Memory B cell (primary cell): ENCODE data around the gene ARSI.

Experiments
- ATAC-seq: fragments of 150-1000 bp; cut with Tn5 transposase; 2 replicates; pipeline ENCODE4 v1.10.0; 2021; ENCODE audit warnings: low read depth, mild to moderate bottlenecking, moderate library complexity
- DNase-seq, 2 donors: peaks; one replicate each; pipeline ENCODE4 v3.0.0; 2022; ENCODE audit warnings: low spot score in 2 of 2
- H3K27ac Mint-ChIP-seq: one replicate; pipeline ENCODE4 v1.8.0; 2022; ENCODE audit warnings: mild to moderate bottlenecking, moderate library complexity, mixed read lengths
- H3K27me3 Mint-ChIP-seq: one replicate; pipeline ENCODE4 v1.8.0; 2022; ENCODE audit warnings: mixed read lengths
- H3K36me3 Mint-ChIP-seq: one replicate; pipeline ENCODE4 v1.8.0; 2022; ENCODE audit warnings: mild to moderate bottlenecking, mixed read lengths
- H3K4me1 Mint-ChIP-seq: one replicate; pipeline ENCODE4 v1.8.0; 2022; ENCODE audit warnings: mixed read lengths
- H3K4me3 Mint-ChIP-seq: one replicate; pipeline ENCODE4 v1.8.0; 2022; ENCODE audit warnings: mild to moderate bottlenecking, moderate library complexity, mixed read lengths
- H3K9me3 Mint-ChIP-seq: one replicate; pipeline ENCODE4 v1.8.0; 2022; ENCODE audit warnings: mixed read lengths

Gene ARSI

DNA sequence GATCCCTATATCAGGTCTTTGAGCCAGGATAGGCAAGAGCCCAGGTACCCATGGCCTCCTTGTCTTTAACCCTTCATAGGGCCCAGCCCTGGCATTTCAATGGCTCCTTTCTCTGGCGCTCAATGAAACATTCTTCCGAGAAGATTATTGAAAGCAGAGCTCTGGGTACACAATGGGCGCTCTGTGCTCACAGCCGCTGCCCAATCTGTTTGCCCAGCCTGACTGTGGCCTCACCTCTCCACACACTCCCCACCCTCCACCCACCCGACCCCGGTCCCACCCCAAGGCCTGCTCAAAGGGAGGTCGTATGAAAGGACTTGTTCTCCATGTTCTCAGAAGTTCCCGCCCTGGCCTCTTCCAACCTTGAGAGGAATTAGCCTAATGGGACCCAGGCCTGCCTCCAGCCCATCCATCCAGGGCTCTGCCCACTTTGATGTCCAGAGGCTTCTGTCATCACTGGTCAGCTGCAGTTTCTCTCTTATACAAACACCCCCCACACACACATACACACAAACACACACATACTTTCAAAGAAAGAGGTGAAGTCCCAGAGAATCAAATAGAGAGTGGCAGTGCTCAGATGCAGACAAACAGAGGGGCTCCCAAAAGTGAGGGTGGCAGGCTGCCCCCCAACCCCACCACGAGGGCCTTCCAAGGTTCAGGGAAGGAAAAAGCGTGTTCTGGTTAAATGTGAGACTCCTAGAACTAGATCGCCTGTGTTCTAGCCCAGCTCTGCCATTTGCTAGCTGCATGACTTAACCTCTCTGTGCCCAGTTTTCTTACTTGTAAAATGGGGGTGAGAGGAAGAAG is 5.1 kb upstream of the ARSI start:
- peaks cover 7% of the 10 kb centered on the region for H3K27me3 Mint-ChIP-seq
- no peaks in the 10 kb centered on the region for H3K9me3 Mint-ChIP-seq
- no peak overlapping the region for H3K4me3 Mint-ChIP-seq
- DNase-seq, result no peak
- H3K36me3 Mint-ChIP-seq, result no peaks in the 10 kb centered on the region
- H3K4me1 Mint-ChIP-seq, result no peaks in the 10 kb centered on the region
- no peak overlapping the region for H3K27ac Mint-ChIP-seq
- ATAC-seq, result no peak

DNA sequence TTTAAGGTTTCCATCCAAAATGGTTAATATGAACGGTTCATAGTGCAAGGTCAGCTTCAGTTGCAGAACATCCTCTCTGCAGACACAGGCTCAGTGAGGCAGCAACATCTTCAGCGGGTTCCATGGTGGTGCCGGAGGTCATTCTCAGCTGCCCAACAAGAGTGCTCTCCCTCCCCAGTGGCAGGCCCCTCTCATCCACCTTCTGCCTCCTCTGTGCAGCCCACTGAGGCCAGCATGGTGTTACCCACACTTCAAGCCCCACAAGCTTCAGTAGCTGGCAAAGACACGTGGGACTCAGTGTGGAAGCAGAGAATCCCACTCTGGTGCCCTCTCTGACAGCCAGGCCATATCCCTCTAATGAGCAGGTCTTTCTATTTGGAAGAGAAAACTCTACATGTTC is 4.1 kb upstream of the ARSI start:
- ATAC-seq (no peak), DNase-seq (no peak)
- Mint-ChIP-seq H3K4me3 (no peak overlapping the region), H3K4me1 (no peaks in the 10 kb centered on the region), H3K9me3 (no peaks in the 10 kb centered on the region), H3K27ac (no peak overlapping the region), H3K27me3 (peaks cover 7% of the 10 kb centered on the region), H3K36me3 (no peaks in the 10 kb centered on the region)

- no peaks in the 10 kb centered on the region for H3K9me3 Mint-ChIP-seq
- peaks cover 10% of the 10 kb centered on the region for H3K27me3 Mint-ChIP-seq
- no peak for DNase-seq
- no peak overlapping the region for H3K27ac Mint-ChIP-seq
- no peaks in the 10 kb centered on the region for H3K36me3 Mint-ChIP-seq
- H3K4me3 Mint-ChIP-seq, result no peak overlapping the region
- no peaks in the 10 kb centered on the region for H3K4me1 Mint-ChIP-seq
- ATAC-seq, result no peak
Measured at GRCh38 chr5:150305557-150305956, 2.9 kb upstream of the ARSI start.

DNA sequence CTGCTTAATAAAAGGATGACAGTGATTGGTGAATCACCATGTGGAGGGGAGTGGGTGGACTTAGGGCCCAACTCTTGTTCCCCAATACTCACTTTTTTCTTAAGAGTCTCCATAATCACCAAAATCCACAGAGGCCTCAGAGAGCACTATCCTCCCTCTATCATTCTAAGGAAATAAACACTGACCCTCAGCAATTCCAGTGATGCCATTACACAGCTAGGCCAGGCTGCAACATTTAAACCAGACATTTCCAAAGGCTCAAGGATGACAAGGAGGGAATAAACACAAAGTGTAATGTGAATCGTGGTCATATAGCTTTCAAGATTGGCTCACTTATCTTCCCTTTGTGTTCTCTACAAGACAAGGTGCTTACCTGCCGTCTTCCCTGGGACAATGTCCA is 2.4 kb upstream of the ARSI start:
- peaks cover 10% of the 10 kb centered on the region for H3K27me3 Mint-ChIP-seq
- DNase-seq (no peak), ATAC-seq (no peak)
- no peak overlapping the region for H3K4me3 Mint-ChIP-seq
- H3K36me3 Mint-ChIP-seq, result no peaks in the 10 kb centered on the region
- no peak overlapping the region for H3K27ac Mint-ChIP-seq
- H3K4me1 Mint-ChIP-seq, result no peaks in the 10 kb centered on the region
- H3K9me3 Mint-ChIP-seq, result no peaks in the 10 kb centered on the region

DNA sequence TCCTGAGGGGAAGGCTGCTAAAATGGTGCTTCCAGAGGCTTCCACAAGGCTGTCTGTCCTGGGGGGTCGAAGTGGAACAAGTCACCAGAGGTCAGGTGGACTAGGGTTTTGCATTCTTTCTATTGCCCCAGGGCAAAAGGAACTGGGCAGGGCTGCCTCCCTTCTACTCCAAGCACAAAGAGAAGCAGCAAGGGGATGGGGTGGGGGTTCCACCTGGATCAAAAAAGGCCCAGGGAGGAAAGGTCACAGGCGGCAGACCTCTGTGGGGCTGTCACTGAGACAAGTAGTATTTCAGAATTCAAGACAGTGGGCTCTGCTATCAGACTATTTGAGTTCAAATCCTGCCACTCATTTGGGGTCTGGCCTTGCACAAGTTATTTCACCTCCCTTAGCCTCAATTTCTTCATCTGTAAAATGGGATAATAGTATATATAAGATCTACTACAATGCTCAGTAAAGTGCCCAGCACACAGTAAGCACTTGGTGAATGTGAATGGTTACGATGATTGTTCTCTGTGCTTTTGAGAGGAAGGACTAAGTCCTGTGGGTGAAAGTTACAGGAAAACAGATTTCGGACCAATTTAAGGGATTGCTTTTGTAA is 1.9 kb upstream of the ARSI start:
- H3K4me1 Mint-ChIP-seq, result no peaks in the 10 kb centered on the region
- no peaks in the 10 kb centered on the region for H3K36me3 Mint-ChIP-seq
- peaks cover 10% of the 10 kb centered on the region for H3K27me3 Mint-ChIP-seq
- no peak overlapping the region for H3K27ac Mint-ChIP-seq
- ATAC-seq (no peak), DNase-seq (no peak)
- H3K9me3 Mint-ChIP-seq, result no peaks in the 10 kb centered on the region
- no peak overlapping the region for H3K4me3 Mint-ChIP-seq

DNA sequence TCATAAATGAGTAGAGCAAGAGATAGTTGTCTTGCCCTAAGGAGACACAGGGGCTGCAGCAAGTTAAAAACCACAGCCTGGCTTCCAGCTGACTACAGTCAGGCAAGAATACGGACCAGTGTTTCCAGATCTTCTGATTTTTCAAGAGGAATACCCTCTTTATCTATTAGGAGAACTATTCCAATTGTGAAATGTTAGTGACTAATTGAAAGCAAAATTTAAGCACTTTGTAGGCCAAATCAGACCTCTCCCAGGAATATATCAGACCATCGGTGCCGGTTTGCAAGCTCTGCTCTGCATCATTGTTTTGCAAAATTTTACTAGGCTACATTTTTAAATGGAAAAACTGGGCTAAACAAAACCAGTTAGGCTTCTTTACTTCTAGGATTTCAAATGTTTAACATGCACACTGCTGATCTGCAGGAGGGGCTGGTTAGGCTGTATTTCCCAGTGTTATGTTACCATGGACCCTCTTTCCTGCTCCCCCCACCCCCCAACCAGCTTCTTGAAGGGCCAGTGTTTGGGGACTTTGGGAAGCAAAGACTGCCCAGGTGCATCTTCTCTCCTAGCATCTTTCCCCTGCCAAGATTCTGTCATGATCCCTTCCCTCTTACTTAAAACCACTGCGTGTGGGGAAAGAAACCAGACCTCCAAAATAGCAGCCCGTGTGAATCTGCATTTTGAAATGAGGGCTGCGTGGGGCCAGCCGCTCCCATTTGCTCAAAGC is 1.1 kb upstream of the ARSI start:
- H3K4me3 Mint-ChIP-seq, result no peak overlapping the region
- H3K9me3 Mint-ChIP-seq, result no peaks in the 10 kb centered on the region
- peaks cover 10% of the 10 kb centered on the region for H3K27me3 Mint-ChIP-seq
- DNase-seq (no peak), ATAC-seq (no peak)
- H3K36me3 Mint-ChIP-seq, result no peaks in the 10 kb centered on the region
- H3K4me1 Mint-ChIP-seq, result no peaks in the 10 kb centered on the region
- no peak overlapping the region for H3K27ac Mint-ChIP-seq

DNA sequence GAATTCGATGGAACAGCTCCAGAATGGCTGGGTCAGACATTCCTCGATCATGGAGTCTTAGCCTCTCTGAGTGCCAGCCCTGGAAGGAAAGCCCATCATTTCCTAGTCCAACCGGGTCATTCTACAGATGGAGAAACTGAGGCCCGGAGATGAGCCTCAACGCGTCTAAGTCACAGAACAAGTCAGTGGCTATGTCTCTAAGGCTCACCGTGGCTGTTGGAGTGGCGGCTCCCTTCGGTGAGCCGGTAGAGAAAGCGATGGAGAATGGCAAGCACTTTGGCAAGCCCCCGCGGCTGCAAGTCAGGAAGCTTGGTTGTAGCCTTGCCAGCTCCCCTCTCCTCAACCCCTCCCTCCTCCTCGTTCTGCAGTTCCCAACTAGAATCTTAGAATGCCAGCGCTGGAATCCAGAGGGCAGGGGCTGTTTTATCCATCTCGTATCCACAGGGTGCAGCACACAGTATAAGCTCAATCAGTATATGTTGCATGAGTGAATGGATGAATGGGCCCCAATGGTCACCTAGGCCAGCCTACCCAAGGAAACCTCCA is 438 bp upstream of the ARSI start:
- H3K9me3 Mint-ChIP-seq, result no peaks in the 10 kb centered on the region
- H3K4me3 Mint-ChIP-seq, result no peak overlapping the region
- no peaks in the 10 kb centered on the region for H3K4me1 Mint-ChIP-seq
- no peak overlapping the region for H3K27ac Mint-ChIP-seq
- no peaks in the 10 kb centered on the region for H3K36me3 Mint-ChIP-seq
- DNase-seq (no peak), ATAC-seq (no peak)
- peaks cover 10% of the 10 kb centered on the region for H3K27me3 Mint-ChIP-seq

DNA sequence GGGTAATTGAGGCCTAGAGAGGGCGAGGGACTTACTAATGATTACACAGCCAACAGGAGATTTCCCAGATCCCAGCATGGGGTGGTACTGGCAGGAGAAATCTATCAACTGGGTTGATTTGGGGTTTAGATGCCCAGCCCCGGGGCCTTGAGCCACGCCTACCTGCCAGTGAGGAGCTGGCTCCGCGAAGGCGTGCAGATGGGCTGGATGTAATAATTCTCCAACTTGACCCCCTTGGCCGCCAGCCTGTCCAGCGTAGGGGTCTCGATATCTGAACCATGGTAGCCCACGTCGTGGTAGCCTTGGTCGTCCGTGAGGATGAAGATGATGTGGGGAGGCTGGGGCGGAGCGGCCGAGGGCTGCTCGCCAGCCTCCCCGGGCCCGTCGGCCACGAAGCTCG is 804 bp downstream of the ARSI start:
- H3K4me1 Mint-ChIP-seq, result no peaks in the 10 kb centered on the region
- DNase-seq, result no peak
- no peaks in the 10 kb centered on the region for H3K36me3 Mint-ChIP-seq
- no peak overlapping the region for H3K27ac Mint-ChIP-seq
- H3K9me3 Mint-ChIP-seq, result no peaks in the 10 kb centered on the region
- H3K4me3 Mint-ChIP-seq, result no peak overlapping the region
- peaks cover 12% of the 10 kb centered on the region for H3K27me3 Mint-ChIP-seq
- ATAC-seq, result no peak

- Mint-ChIP-seq H3K36me3 (no peaks in the 10 kb centered on the region), H3K9me3 (no peaks in the 10 kb centered on the region), H3K27ac (no peak overlapping the region), H3K4me1 (no peaks in the 10 kb centered on the region), H3K4me3 (no peak overlapping the region), H3K27me3 (peaks cover 12% of the 10 kb centered on the region)
- DNase-seq (no peak), ATAC-seq (no peak)
Measured at GRCh38 chr5:150301170-150301505, 1.6 kb downstream of the ARSI start.

DNA sequence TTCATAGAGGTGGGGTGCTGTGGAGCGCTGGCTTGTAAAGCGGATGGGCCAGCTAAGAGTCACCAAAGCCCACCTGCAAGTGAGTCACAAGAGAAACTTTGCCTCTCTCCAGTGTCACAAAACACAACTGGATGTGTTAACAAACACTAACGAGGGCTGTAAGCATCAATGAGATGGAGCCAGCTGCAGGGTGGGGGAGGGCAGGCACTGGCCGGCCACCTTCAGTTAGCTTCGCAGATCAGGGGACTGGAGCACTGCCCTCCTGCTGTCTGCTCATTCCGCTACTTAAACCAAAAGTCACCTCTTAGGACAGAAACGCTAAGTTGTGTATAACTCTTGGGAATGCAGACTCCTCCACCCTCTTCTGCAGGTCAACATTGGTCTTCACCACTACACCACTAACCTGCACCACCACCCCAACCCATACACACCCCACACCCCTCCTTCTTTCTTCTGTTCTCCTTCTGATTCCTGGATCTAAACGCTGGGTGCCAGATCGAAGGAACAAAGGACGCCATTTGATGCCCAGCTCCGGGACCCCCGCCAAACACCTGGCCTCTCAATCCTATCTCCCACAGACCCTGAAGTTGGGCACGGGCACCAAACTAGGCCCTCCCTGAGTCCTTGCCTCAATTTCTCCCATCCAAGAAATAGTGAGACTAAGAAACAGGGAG is 2.1 kb downstream of the ARSI start:
- Mint-ChIP-seq H3K9me3 (no peaks in the 10 kb centered on the region), H3K27me3 (peaks cover 11% of the 10 kb centered on the region), H3K4me3 (no peak overlapping the region), H3K4me1 (no peaks in the 10 kb centered on the region), H3K36me3 (no peaks in the 10 kb centered on the region), H3K27ac (no peak overlapping the region)
- DNase-seq (no peak), ATAC-seq (no peak)

- H3K27me3 Mint-ChIP-seq, result peaks cover 10% of the 10 kb centered on the region
- H3K9me3 Mint-ChIP-seq, result no peaks in the 10 kb centered on the region
- H3K4me3 Mint-ChIP-seq, result no peak overlapping the region
- H3K4me1 Mint-ChIP-seq, result no peaks in the 10 kb centered on the region
- H3K36me3 Mint-ChIP-seq, result no peaks in the 10 kb centered on the region
- H3K27ac Mint-ChIP-seq, result no peak overlapping the region
- DNase-seq, result no peak
- ATAC-seq, result no peak
Measured at GRCh38 chr5:150299571-150300327, 3.0 kb downstream of the ARSI start.

- Mint-ChIP-seq H3K4me3 (no peak overlapping the region), H3K36me3 (no peaks in the 10 kb centered on the region), H3K27me3 (peaks cover 10% of the 10 kb centered on the region), H3K9me3 (no peaks in the 10 kb centered on the region), H3K27ac (no peak overlapping the region), H3K4me1 (no peaks in the 10 kb centered on the region)
- DNase-seq (no peak), ATAC-seq (no peak)
Measured at GRCh38 chr5:150298701-150299451, 3.8 kb downstream of the ARSI start.
